NCI-H748 (cell line): ENCODE measurements around the gene PRMT2.
"Not testable (repeated sequence)": the region's sequence is repeated elsewhere in the genome, so short reads cannot be mapped to it uniquely, and the experiment has no call there.

Experiments
- DNase-seq: peaks from one replicate; lab custom pipeline; 2025; ENCODE audit not compliant: unreplicated experiment; lab: John Stamatoyannopoulos, UW

The PRMT2 gene

GRCh38 chr21:46617267-46618051, 18.0 kb upstream of the PRMT2 start:
- no peak for DNase-seq

GRCh38 chr21:46618738-46619379, 16.6 kb upstream of the PRMT2 start:
- DNase-seq = no peak

GRCh38 chr21:46619846-46620245, 15.6 kb upstream of the PRMT2 start:
- no peak for DNase-seq

GRCh38 chr21:46620846-46621245, 14.6 kb upstream of the PRMT2 start:
- DNase-seq = no peak

- DNase-seq = no peak
Measured at GRCh38 chr21:46621457-46622182, 13.9 kb upstream of the PRMT2 start.

GRCh38 chr21:46622226-46622625, 13.2 kb upstream of the PRMT2 start:
- no peak for DNase-seq

GRCh38 chr21:46624050-46624449, 11.4 kb upstream of the PRMT2 start:
- DNase-seq = no peak

GRCh38 chr21:46625759-46626158, 9.7 kb upstream of the PRMT2 start:
- DNase-seq = no peak

- no peak for DNase-seq
Measured at GRCh38 chr21:46626536-46626935, 8.9 kb upstream of the PRMT2 start.

GRCh38 chr21:46626975-46627501, 8.4 kb upstream of the PRMT2 start:
- no peak for DNase-seq

- no peak for DNase-seq
Measured at GRCh38 chr21:46627726-46628125, 7.7 kb upstream of the PRMT2 start.

GRCh38 chr21:46628868-46629267, 6.6 kb upstream of the PRMT2 start:
- DNase-seq = peak; percentile 0

GRCh38 chr21:46630915-46631314, 4.6 kb upstream of the PRMT2 start:
- DNase-seq = not testable (repeated sequence)

GRCh38 chr21:46633566-46633965, 1.9 kb upstream of the PRMT2 start:
- DNase-seq = no peak

- DNase-seq = no peak
Measured at GRCh38 chr21:46634427-46634826, 1.0 kb upstream of the PRMT2 start.

GRCh38 chr21:46634966-46635323, 529 bp upstream of the PRMT2 start:
- DNase-seq = peak; percentile 88

GRCh38 chr21:46636181-46636512, 673 bp downstream of the PRMT2 start:
- no peak for DNase-seq

GRCh38 chr21:46636550-46637285, 1.2 kb downstream of the PRMT2 start:
- DNase-seq = no peak

GRCh38 chr21:46637952-46638746, 2.7 kb downstream of the PRMT2 start:
- DNase-seq = no peak
